ENCODE results near the gene PRC1.

- TF ChIP-seq CTCF (IDR thresholded peaks at IDR 0.05; ENCODE audit: low read depth, low read length) (no peak), EZH2phosphoT487 (IDR thresholded peaks at IDR 0.05; ENCODE audit: low read depth) (no peak)
These were observed 33.8 kb downstream of the PRC1 start for GRCh38 chr15:90960298-90961091.
